SJCRH30 (cell line): Measurements from ENCODE around the gene MTHFD1L. TPM values are rescaled to one million over a fixed set of nuclear protein-coding genes. Genes with fewer than 3 reads are reported as not detected.
"Not testable (repeated sequence)": the region's sequence is repeated elsewhere in the genome, so short reads cannot be mapped to it uniquely, and the experiment has no call there.

Experiments used
- DNase-seq, 2 experiments: peaks; one replicate each; pipeline ENCODE4 v3.0.0-alpha.2; 2015 to 2020
- H3K27ac ChIP-seq: fragments of 250-450 bp; sonication (Bioruptor Pico); 2 replicates; pipeline ENCODE4 v1.5.1; 2020; ENCODE audit warnings: mild to moderate bottlenecking, moderate library complexity
- H3K27me3 ChIP-seq: fragments of 250-450 bp; sonication (Bioruptor Pico); 2 replicates; pipeline ENCODE4 v1.5.1; 2020; ENCODE audit warnings: mild to moderate bottlenecking, moderate library complexity
- H3K36me3 ChIP-seq: fragments of 250-450 bp; sonication (Bioruptor Pico); 2 replicates; pipeline ENCODE4 v1.5.1; 2020; ENCODE audit warnings: mild to moderate bottlenecking, moderate library complexity
- H3K4me1 ChIP-seq: fragments of 250-450 bp; sonication (Bioruptor Pico); 2 replicates; pipeline ENCODE4 v1.5.1; 2020; ENCODE audit warnings: mild to moderate bottlenecking, moderate library complexity
- H3K4me3 ChIP-seq: fragments of 250-450 bp; sonication (Bioruptor Pico); 2 replicates; pipeline ENCODE4 v1.5.1; 2020; ENCODE audit warnings: mild to moderate bottlenecking, moderate library complexity
- H3K9me3 ChIP-seq: fragments of 250-450 bp; sonication (Bioruptor Pico); replicated peaks from 2 replicates; pipeline ENCODE4 v1.5.1; 2020; ENCODE audit warnings: mild to moderate bottlenecking, moderate library complexity
- total RNA-seq: library from RNA; depleted of rRNA; stranded (reverse); fragments of >200 nt; shearing (Covaris generic); gene quantifications from 2 replicates; pipeline ENCODE4 v1.2.3, GENCODE V29; 2014

Gene MTHFD1L
- total RNA-seq, 1 experiment from 2014 or later: 51.3 TPM

- not testable (repeated sequence) for H3K9me3 ChIP-seq, DNase-seq, H3K36me3 ChIP-seq, H3K4me3 ChIP-seq, H3K27ac ChIP-seq, H3K27me3 ChIP-seq
- H3K4me1 ChIP-seq: peaks cover 18% of the 10 kb centered on the region
Measured at GRCh38 chr6:151112884-151113283, 247.4 kb downstream of the MTHFD1L start.

GRCh38 chr6:151113641-151114040, 248.1 kb downstream of the MTHFD1L start:
- Histone ChIP-seq H3K27me3 (no peaks in the 10 kb centered on the region), H3K27ac (no peak overlapping the region), H3K4me3 (no peak overlapping the region), H3K4me1 (peaks cover 18% of the 10 kb centered on the region), H3K36me3 (no peaks in the 10 kb centered on the region), H3K9me3 (no peaks in the 10 kb centered on the region)
- no peak for DNase-seq

GRCh38 chr6:151118461-151119123, 253.1 kb downstream of the MTHFD1L start:
- Histone ChIP-seq H3K27me3 (no peaks in the 10 kb centered on the region), H3K27ac (no peak overlapping the region), H3K9me3 (no peaks in the 10 kb centered on the region), H3K4me3 (no peak overlapping the region), H3K36me3 (no peaks in the 10 kb centered on the region), H3K4me1 (peaks cover 13% of the 10 kb centered on the region)
- no peak for DNase-seq

- Histone ChIP-seq H3K4me1 (peaks cover 13% of the 10 kb centered on the region), H3K27me3 (no peaks in the 10 kb centered on the region), H3K27ac (no peak overlapping the region), H3K4me3 (no peak overlapping the region), H3K9me3 (no peaks in the 10 kb centered on the region), H3K36me3 (no peaks in the 10 kb centered on the region)
- no peak for DNase-seq
Measured at GRCh38 chr6:151119823-151120524, 254.5 kb downstream of the MTHFD1L start.

GRCh38 chr6:151121900-151122299, 256.4 kb downstream of the MTHFD1L start:
- Histone ChIP-seq H3K36me3 (no peaks in the 10 kb centered on the region), H3K9me3 (no peaks in the 10 kb centered on the region), H3K27ac (no peak overlapping the region), H3K27me3 (no peaks in the 10 kb centered on the region), H3K4me3 (no peak overlapping the region), H3K4me1 (peaks cover 13% of the 10 kb centered on the region)
- peak; percentile 69 to 76 for DNase-seq

GRCh38 chr6:151123641-151124040, 258.1 kb downstream of the MTHFD1L start:
- DNase-seq, H3K4me3 ChIP-seq, H3K9me3 ChIP-seq, H3K27ac ChIP-seq, H3K27me3 ChIP-seq, H3K36me3 ChIP-seq: not testable (repeated sequence)
- peaks cover 13% of the 10 kb centered on the region for H3K4me1 ChIP-seq

- not testable (repeated sequence) for H3K27ac ChIP-seq, DNase-seq, H3K36me3 ChIP-seq, H3K4me3 ChIP-seq, H3K27me3 ChIP-seq, H3K9me3 ChIP-seq
- peaks cover 13% of the 10 kb centered on the region for H3K4me1 ChIP-seq
Measured at GRCh38 chr6:151125242-151125641, 259.7 kb downstream of the MTHFD1L start.

- H3K27ac ChIP-seq, H3K4me3 ChIP-seq, H3K27me3 ChIP-seq, DNase-seq, H3K9me3 ChIP-seq, H3K36me3 ChIP-seq: not testable (repeated sequence)
- H3K4me1 ChIP-seq: peaks cover 13% of the 10 kb centered on the region
Measured at GRCh38 chr6:151125651-151126416, 260.3 kb downstream of the MTHFD1L start.

GRCh38 chr6:151126417-151126724, 260.9 kb downstream of the MTHFD1L start:
- not testable (repeated sequence) for H3K27me3 ChIP-seq, DNase-seq, H3K4me3 ChIP-seq, H3K9me3 ChIP-seq, H3K27ac ChIP-seq, H3K36me3 ChIP-seq
- peaks cover 11% of the 10 kb centered on the region for H3K4me1 ChIP-seq

GRCh38 chr6:151127133-151127798, 261.8 kb downstream of the MTHFD1L start:
- H3K27me3 ChIP-seq, H3K4me1 ChIP-seq, DNase-seq: not testable (repeated sequence)

GRCh38 chr6:151128763-151129370, 263.4 kb downstream of the MTHFD1L start:
- Histone ChIP-seq H3K36me3 (no peaks in the 10 kb centered on the region), H3K4me3 (no peak overlapping the region), H3K9me3 (peaks cover 6% of the 10 kb centered on the region), H3K27ac (no peak overlapping the region), H3K4me1 (no peaks in the 10 kb centered on the region), H3K27me3 (no peaks in the 10 kb centered on the region)
- no peak for DNase-seq

More at GRCh38 chr6:151127133-151127798, 261.8 kb downstream of the MTHFD1L start:
- not testable (repeated sequence) for H3K27ac ChIP-seq, H3K36me3 ChIP-seq, H3K9me3 ChIP-seq, H3K4me3 ChIP-seq

GRCh38 chr6:151130329-151130728, 264.8 kb downstream of the MTHFD1L start:
- no peak for DNase-seq
- Histone ChIP-seq H3K27me3 (no peaks in the 10 kb centered on the region), H3K9me3 (peaks cover 6% of the 10 kb centered on the region), H3K36me3 (no peaks in the 10 kb centered on the region), H3K27ac (no peak overlapping the region), H3K4me3 (no peak overlapping the region), H3K4me1 (no peaks in the 10 kb centered on the region)

- no peaks in the 10 kb centered on the region for H3K36me3 ChIP-seq
- H3K27me3 ChIP-seq: no peaks in the 10 kb centered on the region
- H3K4me1 ChIP-seq: peaks cover 4% of the 10 kb centered on the region; the same call in 1 of the 2 replicates
- DNase-seq: no peak
- peaks cover 6% of the 10 kb centered on the region for H3K9me3 ChIP-seq
- H3K4me3 ChIP-seq: no peak overlapping the region
- H3K27ac ChIP-seq: no peak overlapping the region
Measured at GRCh38 chr6:151131324-151132007, 266.0 kb downstream of the MTHFD1L start.

GRCh38 chr6:151136141-151136755, 270.7 kb downstream of the MTHFD1L start:
- peak overlapping the region; percentile 14; the same call in 1 of the 2 replicates for H3K4me3 ChIP-seq
- peaks cover 6% of the 10 kb centered on the region; the same call in 1 of the 2 replicates for H3K9me3 ChIP-seq
- DNase-seq: peak in 1 of 2 experiments; percentile 33
- no peaks in the 10 kb centered on the region for H3K27me3 ChIP-seq
- H3K4me1 ChIP-seq: peaks cover 17% of the 10 kb centered on the region; the same call in 1 of the 2 replicates
- H3K27ac ChIP-seq: no peak overlapping the region
- no peaks in the 10 kb centered on the region for H3K36me3 ChIP-seq
